Sigmoid colon (tissue), 7 donors: ENCODE measurements around the gene C1orf116. TPM values are rescaled to one million over a fixed set of nuclear protein-coding genes. Genes with fewer than 3 reads are reported as not detected.

ENCODE experiments used
- DNase-seq: peaks from one replicate; pipeline ENCODE4 v3.0.0-alpha.2; 2019
- H3K27ac ChIP-seq, 4 donors: fragments of 200-600 bp; sonication (generic); one replicate each; pipeline ENCODE4 v1.5.1; 2016 to 2019; ENCODE audit warnings: mild to moderate bottlenecking in 1 of 4
- H3K27me3 ChIP-seq, 3 donors: fragments of 200-600 bp; sonication (generic); one replicate each; pipeline ENCODE4 v1.5.1; 2019; ENCODE audit warnings: mild to moderate bottlenecking in 1 of 3
- H3K36me3 ChIP-seq, 4 donors: fragments of 200-600 bp; sonication (generic); one replicate each; pipeline ENCODE4 v1.5.1; 2016 to 2019
- H3K4me1 ChIP-seq, 4 donors: fragments of 200-600 bp; sonication (generic); one replicate each; pipeline ENCODE4 v1.5.1; 2017 to 2019
- H3K4me3 ChIP-seq, 4 donors: fragments of 200-600 bp; sonication (generic); one replicate each; pipeline ENCODE4 v1.5.1; 2017 to 2019; ENCODE audit warnings: mild to moderate bottlenecking in 2 of 4, moderate library complexity in 1 of 4
- H3K9me3 ChIP-seq, 4 donors: fragments of 200-600 bp in 3 of 4; sonication (generic) in 3 of 4; one replicate each; pipeline versions ENCODE4 v1.5.1 to v1.6.1; 2013 to 2019
- CTCF ChIP-seq, 4 experiments: fragments of 450-650 bp in 3 of 4; fragments of 200-600 bp in 1 of 4; IDR thresholded peaks; one replicate each; pipeline ENCODE4 v1.5.1; 2016 to 2019; ENCODE audit warnings: antibody characterized with exemption in 4 of 4, mild to moderate bottlenecking in 3 of 4, moderate library complexity in 2 of 4
- EP300 ChIP-seq, 4 donors: sonication (generic); formaldehyde crosslinking; IDR thresholded peaks; one replicate each; pipeline ENCODE4 v1.6.1; 2017; ENCODE audit warnings: antibody characterized with exemption in 4 of 4
- POLR2A ChIP-seq, 2 donors: fragments of 450-650 bp; IDR thresholded peaks; one replicate each; pipeline ENCODE4 v1.6.1; 2016; ENCODE audit warnings: antibody characterized with exemption in 2 of 2, mild to moderate bottlenecking in 2 of 2, moderate library complexity in 2 of 2
- POLR2AphosphoS5 ChIP-seq, 4 donors: sonication (generic); formaldehyde crosslinking; IDR thresholded peaks; one replicate each; pipeline ENCODE4 v1.6.1; 2017; ENCODE audit warnings: antibody characterized with exemption in 4 of 4
- WGBS, 2 donors: extraction: QIAGEN DNeasy Blood & Tissue Kit; methylation state at CpG; one replicate each; pipeline ENCODE4 v1.1.7; 2013; 5-methylcytosine and 5-hydroxymethylcytosine counted together
- intact Hi-C: fragments of 100-400 bp; cut with DNase I; formaldehyde crosslinking; loops from one replicate; pipeline ENCODE4 v1.15.1; 2023
- polyA plus RNA-seq, 3 donors: library from polyadenylated mRNA; stranded (reverse); fragments of 200-250 nt; gene quantifications; one replicate each; pipeline ENCODE4 v1.2.3, GENCODE V29; 2013
- total RNA-seq, 4 donors: library from RNA; depleted of rRNA; stranded (reverse); fragments of >200 nt; gene quantifications; one replicate each; pipeline ENCODE4 v1.1.0, GENCODE V29; 2016
- donor health status: healthy with polysubstance abuse.
- donor health status: Bipolar disorder and iron deficiency.
- donor health status: healthy.

The C1orf116 gene
- total and polyA plus RNA-seq, 7 donors, result 0.14 to 22.4 (median 4.1) TPM; not detected in 1

- TF ChIP-seq POLR2AphosphoS5 (IDR thresholded peaks at IDR 0.05) (no peak), POLR2A (IDR thresholded peaks at IDR 0.05) (no peak), EP300 (IDR thresholded peaks at IDR 0.05) (no peak), CTCF (IDR thresholded peaks at IDR 0.05) (no peak)
- no peaks in the 10 kb centered on the region for H3K4me1 ChIP-seq
- WGBS, 2 donors, result 77% methylated on average over 2 of the region's 2 CpGs
- no peak within 1 kb of the TSS for H3K27ac ChIP-seq
- no peaks in the 10 kb centered on the region for H3K9me3 ChIP-seq
- H3K27me3 ChIP-seq, result no peaks in the 10 kb centered on the region
- intact Hi-C loops, result no loop called here
- no peak for DNase-seq
- no peaks in the 10 kb centered on the region for H3K36me3 ChIP-seq
- H3K4me3 ChIP-seq, result no peak within 1 kb of the TSS
Observed at GRCh38 chr1:206970446-206970845, 62.1 kb downstream of the C1orf116 start, which contains the start of gene FCAMR. TSS of gene FCAMR (minus strand) at chr1:206970460. CDS start at chr1:206970125, 335 bp downstream.

GRCh38 chr1:206969090-206969489 is 63.5 kb downstream of the C1orf116 start:
- H3K9me3 ChIP-seq, result no peaks in the 10 kb centered on the region
- no peaks in the 10 kb centered on the region for H3K4me1 ChIP-seq
- H3K4me3 ChIP-seq, result no peak overlapping the region
- TF ChIP-seq EP300 (IDR thresholded peaks at IDR 0.05) (no peak), POLR2AphosphoS5 (IDR thresholded peaks at IDR 0.05) (no peak), CTCF (IDR thresholded peaks at IDR 0.05) (no peak), POLR2A (IDR thresholded peaks at IDR 0.05) (no peak)
- no peak overlapping the region for H3K27ac ChIP-seq
- WGBS, 2 donors, result 14 to 51% methylated on average over 5 of the region's 5 CpGs
- no peak for DNase-seq
- H3K36me3 ChIP-seq, result no peaks in the 10 kb centered on the region
- H3K27me3 ChIP-seq, result no peaks in the 10 kb centered on the region
- intact Hi-C loops, result no loop called here

Other genes starting within 250 kb of the C1orf116 start
- not detected for gene IL20, start 167.1 kb downstream of the C1orf116 start, total RNA-seq
- gene IL20, start 167.1 kb downstream of the C1orf116 start, polyA plus RNA-seq, result not detected
- not detected for gene IL24, start 135.3 kb downstream of the C1orf116 start, total RNA-seq
- gene IL24, start 135.3 kb downstream of the C1orf116 start, polyA plus RNA-seq, result under 1 TPM in 2 of 3 donors, not detected in 1; 0.36 to 0.46 TPM
- 1 to 10 TPM in 2 of 4 donors, under 1 TPM in 1, not detected in 1; 0.49 to 1.5 (median 1.1) TPM for gene FCMR, start 110.8 kb downstream of the C1orf116 start, total RNA-seq
- 100 to 1,000 TPM in 1 of 3 donors, 1 to 10 TPM in 2; 1.8 to 111 (median 3.5) TPM for gene FCMR, start 110.8 kb downstream of the C1orf116 start, polyA plus RNA-seq
- 1 to 10 TPM in 2 of 4 donors, under 1 TPM in 1, not detected in 1; 0.16 to 9.3 (median 8.6) TPM for gene PIGR, start 86.3 kb downstream of the C1orf116 start, total RNA-seq
- 1,000 to 10,000 TPM in 1 of 3 donors, 100 to 1,000 TPM in 2; 163 to 3,648 (median 569) TPM for gene PIGR, start 86.3 kb downstream of the C1orf116 start, polyA plus RNA-seq
- gene FCAMR, start 62.3 kb downstream of the C1orf116 start, total RNA-seq, result not detected
- 1 to 10 TPM in 1 of 3 donors, not detected in 2; 1.5 TPM for gene FCAMR, start 62.3 kb downstream of the C1orf116 start, polyA plus RNA-seq
- gene YOD1, start 18.5 kb upstream of the C1orf116 start, total RNA-seq, result 1 to 10 TPM; 5.2 to 7.8 (median 7.3) TPM
- gene YOD1, start 18.5 kb upstream of the C1orf116 start, polyA plus RNA-seq, result 1 to 10 TPM; 1.2 to 3.2 (median 2.5) TPM
- 1 to 10 TPM; 5.0 to 7.8 (median 5.5) TPM for gene PFKFB2, start 20.5 kb upstream of the C1orf116 start, total RNA-seq
- 10 to 100 TPM; 15.6 to 24.9 (median 18.7) TPM for gene PFKFB2, start 20.5 kb upstream of the C1orf116 start, polyA plus RNA-seq
- gene C4BPB, start 56.1 kb upstream of the C1orf116 start, total RNA-seq, result 1 to 10 TPM in 1 of 4 donors, under 1 TPM in 2, not detected in 1; 0.71 to 2.2 (median 0.82) TPM
- gene C4BPB, start 56.1 kb upstream of the C1orf116 start, polyA plus RNA-seq, result 10 to 100 TPM in 1 of 3 donors, 1 to 10 TPM in 2; 6.0 to 33.7 (median 6.2) TPM
- not detected for gene C4BPA, start 71.5 kb upstream of the C1orf116 start, total RNA-seq
- gene C4BPA, start 71.5 kb upstream of the C1orf116 start, polyA plus RNA-seq, result 1 to 10 TPM; 1.2 to 6.4 (median 2.5) TPM